Loucy (cell line): ENCODE results near the gene TECTA.

Source experiments
- H2AFZ ChIP-seq: fragments of 200-600 bp; sonication (generic); 2 replicates; pipeline ENCODE4 v1.6.0; 2016; ENCODE audit warnings: antibody characterized with exemption, mild to moderate bottlenecking, low read length, moderate library complexity
- H3F3A ChIP-seq: fragments of 200-600 bp; 2 replicates; pipeline ENCODE4 v1.6.0; 2016; ENCODE audit warnings: antibody characterized with exemption, low read depth, mild to moderate bottlenecking
- H3K27me3 ChIP-seq: fragments of 200-600 bp; sonication (generic); 2 replicates; pipeline ENCODE4 v1.6.1; 2014; ENCODE audit warnings: low read length, mild to moderate bottlenecking; ENCODE audit not compliant: insufficient read depth, poor library complexity, severe bottlenecking
- H3K36me3 ChIP-seq: fragments of 200-600 bp; sonication (generic); 2 replicates; pipeline ENCODE4 v1.6.1; 2016; ENCODE audit warnings: low read length; ENCODE audit not compliant: insufficient read depth
- H3K4me1 ChIP-seq: fragments of 200-600 bp; sonication (generic); 2 replicates; pipeline ENCODE4 v1.5.1; 2014; ENCODE audit warnings: low read length, mild to moderate bottlenecking; ENCODE audit not compliant: insufficient read depth, poor library complexity, severe bottlenecking
- H3K4me2 ChIP-seq: fragments of 200-600 bp; sonication (generic); 2 replicates; pipeline ENCODE4 v1.6.0; 2014; ENCODE audit warnings: antibody characterized with exemption, low read length, low read depth, mild to moderate bottlenecking; ENCODE audit not compliant: poor library complexity, severe bottlenecking
- H3K4me3 ChIP-seq: fragments of 200-600 bp; sonication (generic); 2 replicates; pipeline ENCODE4 v1.5.1; 2014; ENCODE audit warnings: low read length, mild to moderate bottlenecking, mixed read lengths; ENCODE audit not compliant: poor library complexity, severe bottlenecking
- H3K79me2 ChIP-seq: fragments of 200-600 bp; sonication (generic); 2 replicates; pipeline ENCODE4 v1.6.1; 2014; ENCODE audit warnings: low read length; ENCODE audit not compliant: insufficient read depth
- H3K9ac ChIP-seq: fragments of 200-600 bp; sonication (generic); 2 replicates; pipeline ENCODE4 v1.6.0; 2014; ENCODE audit warnings: mild to moderate bottlenecking, low read depth, low read length, moderate library complexity; ENCODE audit not compliant: poor library complexity, severe bottlenecking
- H3K9me2 ChIP-seq: fragments of 200-600 bp; sonication (generic); replicated peaks from 2 replicates; pipeline ENCODE4 v1.6.1; 2016; ENCODE audit warnings: low read depth, low read length, mixed read lengths
- H3K9me3 ChIP-seq: fragments of 200-600 bp; sonication (generic); 2 replicates; pipeline ENCODE4 v1.6.1; 2014; ENCODE audit warnings: mild to moderate bottlenecking, antibody characterized with exemption, low read length, low read depth; ENCODE audit not compliant: insufficient read depth
- H4K20me1 ChIP-seq: fragments of 200-600 bp; sonication (generic); 2 replicates; pipeline ENCODE4 v1.6.0; 2014; ENCODE audit warnings: antibody characterized with exemption, low read length, mild to moderate bottlenecking; ENCODE audit not compliant: insufficient read depth, poor library complexity, severe bottlenecking
- CTCF ChIP-seq: fragments of 200-600 bp; sonication (generic); conservative IDR thresholded peaks from 2 replicates; pipeline ENCODE4 v1.5.1; 2014; ENCODE audit warnings: mild to moderate bottlenecking, antibody characterized with exemption, low read length
- EZH2phosphoT487 ChIP-seq: fragments of 200-600 bp; IDR thresholded peaks from 2 replicates; pipeline ENCODE4 v1.6.1; 2018; ENCODE audit warnings: antibody characterized with exemption, mild to moderate bottlenecking, moderate library complexity, borderline replicate concordance

The TECTA gene

GRCh38 chr11:121228851-121229250, 127.8 kb downstream of the TECTA start:
- Histone ChIP-seq H3K4me1 (no peaks in the 10 kb centered on the region), H3F3A (no peaks in the 10 kb centered on the region), H3K4me2 (no peak overlapping the region), H3K79me2 (no peaks in the 10 kb centered on the region), H3K4me3 (no peak overlapping the region), H3K27me3 (no peaks in the 10 kb centered on the region), H2AFZ (no peak overlapping the region), H4K20me1 (no peaks in the 10 kb centered on the region), H3K9me3 (no peaks in the 10 kb centered on the region), H3K36me3 (no peaks in the 10 kb centered on the region), H3K9me2 (no peaks in the 10 kb centered on the region), H3K9ac (no peak overlapping the region)
- TF ChIP-seq CTCF (no peak), EZH2phosphoT487 (no peak)

- Histone ChIP-seq H3K4me1 (no peaks in the 10 kb centered on the region), H3F3A (no peaks in the 10 kb centered on the region), H3K9ac (no peak overlapping the region), H2AFZ (no peak overlapping the region), H3K36me3 (no peaks in the 10 kb centered on the region), H3K4me2 (no peak overlapping the region), H3K9me2 (no peaks in the 10 kb centered on the region), H3K79me2 (no peaks in the 10 kb centered on the region), H3K9me3 (no peaks in the 10 kb centered on the region), H3K4me3 (no peak overlapping the region), H4K20me1 (no peaks in the 10 kb centered on the region), H3K27me3 (no peaks in the 10 kb centered on the region)
- TF ChIP-seq EZH2phosphoT487 (no peak), CTCF (no peak)
Observed at GRCh38 chr11:121229495-121230215, 128.6 kb downstream of the TECTA start.

GRCh38 chr11:121231576-121232278, 130.7 kb downstream of the TECTA start:
- no peaks in the 10 kb centered on the region for H4K20me1 ChIP-seq
- TF ChIP-seq CTCF (no peak), EZH2phosphoT487 (no peak)
- no peaks in the 10 kb centered on the region for H3F3A ChIP-seq
- no peaks in the 10 kb centered on the region for H3K9me2 ChIP-seq
- H3K9me3 ChIP-seq = no peaks in the 10 kb centered on the region
- H3K79me2 ChIP-seq = no peaks in the 10 kb centered on the region
- H3K4me2 ChIP-seq = no peak overlapping the region
- no peaks in the 10 kb centered on the region for H3K36me3 ChIP-seq
- H3K9ac ChIP-seq = no peak overlapping the region
- H3K27me3 ChIP-seq = no peaks in the 10 kb centered on the region
- H3K4me1 ChIP-seq = no peaks in the 10 kb centered on the region
- H3K4me3 ChIP-seq = no peak overlapping the region
- H2AFZ ChIP-seq = no peak overlapping the region
